ENCODE measurements around the gene GPA33. TPM values are rescaled to one million over a fixed set of nuclear protein-coding genes. Genes with fewer than 3 reads are reported as not detected.

Gene GPA33
- total RNA-seq, 1 experiment from 2014 or later, result not detected

DNA sequence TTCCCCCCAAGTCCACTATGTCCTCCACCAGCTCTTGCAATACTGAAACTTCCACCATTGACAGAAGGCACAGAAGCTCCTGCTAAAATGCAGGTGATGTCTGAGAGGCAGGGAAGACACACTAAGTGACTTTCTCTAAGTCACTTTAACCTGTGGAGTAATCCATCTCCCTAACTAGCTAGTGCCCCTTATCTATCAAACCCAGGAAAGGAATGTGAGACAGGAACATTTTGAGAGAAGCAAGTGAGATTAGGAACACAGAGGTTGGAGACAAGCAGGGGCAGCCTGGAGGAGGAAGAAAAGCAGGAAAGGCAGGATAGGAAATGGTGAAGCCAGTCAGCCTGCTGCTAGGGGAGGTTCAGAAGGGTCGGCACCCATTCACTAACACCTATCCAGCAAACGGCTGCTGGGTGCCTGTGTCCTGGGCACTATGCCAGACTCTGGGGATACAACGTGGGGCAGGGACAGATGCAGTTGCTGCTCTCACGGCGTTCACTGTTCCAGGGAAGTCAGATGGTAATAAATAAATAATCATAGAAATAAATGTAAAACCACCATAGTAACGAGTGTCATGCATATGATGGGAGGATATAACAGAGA is 7.0 kb downstream of the GPA33 start:
- Histone ChIP-seq H3K23ac (ENCODE audit: insufficient read length, low read depth, low read length) (no peak overlapping the region), H3K23me2 (ENCODE audit: insufficient read length, low read depth, low read length, poor library complexity, severe bottlenecking) (no peaks in the 10 kb centered on the region), H3K56ac (ENCODE audit: insufficient read length, low read depth, low read length) (no peak overlapping the region), H3K4me1 (ENCODE audit: insufficient read depth, low read length) (no peaks in the 10 kb centered on the region), H4K91ac (ENCODE audit: insufficient read length, low read depth, low read length) (no peak overlapping the region), H4K5ac (ENCODE audit: insufficient read length, low read depth, low read length) (no peak overlapping the region), H3K14ac (ENCODE audit: insufficient read depth, low read length) (no peak overlapping the region), H3K9me3 (ENCODE audit: control insufficient read depth, low read depth, low read length) (no peaks in the 10 kb centered on the region), H3K18ac (ENCODE audit: insufficient read length, low read depth, low read length) (no peak overlapping the region), H2AFZ (ENCODE audit: low read length) (no peak overlapping the region), H3K4me2 (ENCODE audit: insufficient read depth, insufficient read length, low read length) (no peak overlapping the region), H3K79me2 (ENCODE audit: insufficient read depth, low read length) (no peaks in the 10 kb centered on the region), H2BK5ac (ENCODE audit: insufficient read length, low read length) (no peak overlapping the region), H4K20me1 (ENCODE audit: control insufficient read depth, insufficient read depth, insufficient read length) (no peaks in the 10 kb centered on the region), H3K27me3 (ENCODE audit: insufficient read depth, low read length) (no peaks in the 10 kb centered on the region), H4K8ac (replicated peaks; ENCODE audit: insufficient read length, low read depth, low read length) (no peak overlapping the region), H2AK5ac (ENCODE audit: insufficient read length, low read length) (no peak overlapping the region), H3K79me1 (ENCODE audit: insufficient read depth, low read depth, low read length, poor library complexity, severe bottlenecking) (no peaks in the 10 kb centered on the region), H3K9ac (ENCODE audit: extremely low read depth, insufficient read length, low read length) (no peak overlapping the region), H2BK15ac (ENCODE audit: low read depth, low read length) (no peak overlapping the region), H3T11ph (ENCODE audit: low read length) (no peak overlapping the region), H2BK12ac (ENCODE audit: insufficient read length, low read depth, low read length) (no peak overlapping the region), H2BK120ac (ENCODE audit: low read depth, low read length, poor library complexity, severe bottlenecking) (no peak overlapping the region), H3K27ac (ENCODE audit: insufficient read length, low read depth, low read length) (no peak overlapping the region), H3K4ac (ENCODE audit: low read depth, low read length) (no peak overlapping the region), H2BK20ac (ENCODE audit: low read depth, low read length, poor library complexity, severe bottlenecking) (no peak overlapping the region)
- no peak overlapping the region for H3K4me3 Mint-ChIP-seq
- no peak for DNase-seq
- H3K36me3 Mint-ChIP-seq (ENCODE audit: insufficient read depth in 1 of 3, low read depth in 3 of 3), result no peaks in the 10 kb centered on the region
- TF ChIP-seq, protein P1, sequence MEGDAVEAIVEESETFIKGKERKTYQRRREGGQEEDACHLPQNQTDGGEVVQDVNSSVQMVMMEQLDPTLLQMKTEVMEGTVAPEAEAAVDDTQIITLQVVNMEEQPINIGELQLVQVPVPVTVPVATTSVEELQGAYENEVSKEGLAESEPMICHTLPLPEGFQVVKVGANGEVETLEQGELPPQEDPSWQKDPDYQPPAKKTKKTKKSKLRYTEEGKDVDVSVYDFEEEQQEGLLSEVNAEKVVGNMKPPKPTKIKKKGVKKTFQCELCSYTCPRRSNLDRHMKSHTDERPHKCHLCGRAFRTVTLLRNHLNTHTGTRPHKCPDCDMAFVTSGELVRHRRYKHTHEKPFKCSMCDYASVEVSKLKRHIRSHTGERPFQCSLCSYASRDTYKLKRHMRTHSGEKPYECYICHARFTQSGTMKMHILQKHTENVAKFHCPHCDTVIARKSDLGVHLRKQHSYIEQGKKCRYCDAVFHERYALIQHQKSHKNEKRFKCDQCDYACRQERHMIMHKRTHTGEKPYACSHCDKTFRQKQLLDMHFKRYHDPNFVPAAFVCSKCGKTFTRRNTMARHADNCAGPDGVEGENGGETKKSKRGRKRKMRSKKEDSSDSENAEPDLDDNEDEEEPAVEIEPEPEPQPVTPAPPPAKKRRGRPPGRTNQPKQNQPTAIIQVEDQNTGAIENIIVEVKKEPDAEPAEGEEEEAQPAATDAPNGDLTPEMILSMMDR (conservative IDR thresholded peaks at IDR 0.05), result no peak
- no CpG with 5 or more reads among the region's 6 CpGs for WGBS (ENCODE audit: extremely low coverage, insufficient read length, low lambda C conversion rate)
- H3K4me1 Mint-ChIP-seq, result peaks cover 4 to 16% of the 10 kb centered on the region in 2 experiments
- H3K27me3 Mint-ChIP-seq (ENCODE audit: low read depth), result peaks cover 9% of the 10 kb centered on the region
- no peaks in the 10 kb centered on the region; a peak in 1 of 5 replicates for H3K9me3 Mint-ChIP-seq
- no peak overlapping the region for H3K27ac Mint-ChIP-seq
